Memory B cell (primary cell): Measurements from ENCODE around the gene TPRG1L.

Experiments
- ATAC-seq: fragments of 150-1000 bp; cut with Tn5 transposase; 2 replicates; pipeline ENCODE4 v1.10.0; 2021; ENCODE audit warnings: low read depth, mild to moderate bottlenecking, moderate library complexity
- DNase-seq, 2 donors: peaks; one replicate each; pipeline ENCODE4 v3.0.0; 2022; ENCODE audit warnings: low spot score in 2 of 2
- H3K27ac Mint-ChIP-seq: one replicate; pipeline ENCODE4 v1.8.0; 2022; ENCODE audit warnings: mild to moderate bottlenecking, moderate library complexity, mixed read lengths
- H3K27me3 Mint-ChIP-seq: one replicate; pipeline ENCODE4 v1.8.0; 2022; ENCODE audit warnings: mixed read lengths
- H3K36me3 Mint-ChIP-seq: one replicate; pipeline ENCODE4 v1.8.0; 2022; ENCODE audit warnings: mild to moderate bottlenecking, mixed read lengths
- H3K4me1 Mint-ChIP-seq: one replicate; pipeline ENCODE4 v1.8.0; 2022; ENCODE audit warnings: mixed read lengths
- H3K4me3 Mint-ChIP-seq: one replicate; pipeline ENCODE4 v1.8.0; 2022; ENCODE audit warnings: mild to moderate bottlenecking, moderate library complexity, mixed read lengths
- H3K9me3 Mint-ChIP-seq: one replicate; pipeline ENCODE4 v1.8.0; 2022; ENCODE audit warnings: mixed read lengths

The TPRG1L gene

DNA sequence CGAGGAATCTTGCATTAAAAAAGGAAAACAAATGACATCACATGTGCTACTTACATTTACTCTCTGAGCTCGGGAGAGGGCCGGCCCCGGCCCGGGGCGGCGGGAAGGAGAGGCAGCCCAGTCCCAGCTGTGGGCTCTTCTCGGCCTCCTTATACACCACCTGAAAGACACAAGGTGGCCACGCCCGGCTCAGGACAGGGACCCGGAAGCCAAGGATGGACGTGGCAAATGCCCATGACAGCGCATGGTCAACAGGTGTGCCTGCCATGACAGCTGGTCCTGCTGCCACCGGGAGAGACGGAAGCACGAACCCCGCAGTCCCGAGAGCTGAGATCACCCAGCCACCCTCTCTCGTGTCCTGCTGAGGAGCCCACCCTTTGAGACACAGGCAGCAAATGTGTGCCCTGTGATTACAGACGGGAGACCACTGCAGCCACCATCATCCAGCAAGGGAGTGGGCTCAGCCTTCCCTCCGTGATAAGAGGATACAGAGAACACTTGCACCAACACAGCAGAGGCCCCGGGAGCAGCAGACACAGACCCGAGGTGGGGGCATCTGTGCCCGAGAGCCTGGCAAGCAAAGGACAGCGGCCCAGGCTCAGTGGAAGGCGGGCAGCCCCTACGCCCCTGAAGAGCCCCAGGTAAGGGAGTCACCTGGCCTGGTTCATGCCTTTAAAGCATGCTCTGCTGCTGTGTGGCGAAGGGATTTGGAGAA lies 8.7 kb downstream of the TPRG1L start:
- H3K27me3 Mint-ChIP-seq = no peaks in the 10 kb centered on the region
- no peak overlapping the region for H3K27ac Mint-ChIP-seq
- no peak for DNase-seq
- H3K4me1 Mint-ChIP-seq = peaks cover 6% of the 10 kb centered on the region
- no peaks in the 10 kb centered on the region for H3K9me3 Mint-ChIP-seq
- H3K4me3 Mint-ChIP-seq = no peak overlapping the region
- no peak for ATAC-seq
- H3K36me3 Mint-ChIP-seq = peaks cover 18% of the 10 kb centered on the region

DNA sequence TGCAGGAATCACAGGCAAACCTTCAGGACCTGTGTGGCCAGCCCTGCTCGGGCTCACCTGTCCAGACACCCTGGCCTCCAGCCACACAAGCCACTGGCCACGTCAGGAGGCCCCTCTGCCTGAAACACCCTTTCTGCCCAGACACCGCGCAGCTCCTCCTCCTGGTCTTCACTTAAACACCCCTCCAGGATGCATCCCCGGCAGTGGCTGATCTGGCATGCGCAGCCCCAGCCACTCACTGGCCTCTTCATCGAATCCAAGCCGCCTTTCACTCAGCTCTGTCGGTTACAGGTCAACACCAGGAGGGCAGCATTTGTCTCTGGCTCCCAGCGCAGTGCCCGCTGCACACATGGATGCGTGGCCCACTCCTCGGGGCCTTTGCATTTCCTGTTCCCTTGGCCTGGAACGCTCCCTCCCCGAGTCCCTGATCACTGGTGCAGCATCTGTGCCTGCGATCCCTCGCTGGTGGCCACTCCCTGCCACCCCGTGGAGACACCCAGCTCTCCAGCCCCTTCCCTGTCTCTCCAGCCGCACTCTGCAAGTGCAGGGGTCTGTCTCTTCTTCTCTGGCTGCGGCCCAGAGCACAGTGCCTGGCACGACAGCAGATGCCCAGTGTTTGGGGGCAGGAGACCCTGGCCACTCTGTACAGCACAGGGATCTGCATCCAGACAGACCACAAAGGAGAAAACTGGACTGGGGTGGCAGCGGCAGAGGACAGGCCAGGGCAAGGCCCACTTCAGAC lies 9.4 kb downstream of the TPRG1L start:
- peaks cover 18% of the 10 kb centered on the region for H3K36me3 Mint-ChIP-seq
- H3K4me3 Mint-ChIP-seq = no peak overlapping the region
- H3K27ac Mint-ChIP-seq = no peak overlapping the region
- no peaks in the 10 kb centered on the region for H3K9me3 Mint-ChIP-seq
- DNase-seq (no peak), ATAC-seq (no peak)
- H3K27me3 Mint-ChIP-seq = no peaks in the 10 kb centered on the region
- H3K4me1 Mint-ChIP-seq = peaks cover 6% of the 10 kb centered on the region

DNA sequence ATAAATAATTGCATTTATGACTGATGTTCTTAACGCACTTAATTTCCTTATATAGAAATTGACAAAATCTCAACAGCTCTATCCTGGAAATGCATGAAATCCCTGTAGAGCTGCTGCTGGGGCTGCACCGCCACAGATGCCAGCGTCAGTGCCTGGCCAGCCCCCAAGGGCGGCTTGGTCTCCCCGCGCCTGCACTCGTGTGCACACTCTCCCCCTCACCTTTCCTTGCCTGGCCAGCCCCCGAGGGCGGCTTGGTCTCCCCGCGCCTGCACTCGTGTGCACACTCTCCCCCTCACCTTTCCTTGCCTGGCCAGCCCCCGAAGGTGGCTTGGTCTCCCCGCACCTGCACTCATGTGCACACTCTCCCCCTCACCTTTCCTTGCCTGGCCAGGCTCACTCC lies 11.3 kb downstream of the TPRG1L start:
- Mint-ChIP-seq H3K27ac (no peak overlapping the region), H3K4me1 (no peaks in the 10 kb centered on the region), H3K9me3 (no peaks in the 10 kb centered on the region), H3K36me3 (peaks cover 18% of the 10 kb centered on the region), H3K4me3 (no peak overlapping the region), H3K27me3 (no peaks in the 10 kb centered on the region)
- DNase-seq (no peak), ATAC-seq (no peak)

DNA sequence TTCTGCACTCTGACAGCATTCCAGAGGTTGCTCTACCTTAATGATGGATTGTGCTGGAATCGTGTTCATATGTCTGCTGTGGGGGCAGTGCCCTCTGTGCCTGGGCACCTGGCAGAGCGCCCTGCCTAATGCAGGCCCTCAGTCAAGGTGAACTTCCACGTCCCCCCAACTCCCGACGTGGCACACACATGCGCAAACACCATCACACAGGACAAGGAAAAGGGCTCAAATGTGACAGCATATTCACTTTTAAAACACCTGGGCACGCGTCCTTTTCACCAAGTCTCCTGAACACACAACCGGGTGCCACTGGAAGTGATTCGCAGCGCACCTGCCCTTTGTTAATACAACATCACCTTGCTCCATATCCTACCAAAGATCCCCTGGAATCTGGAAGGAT lies 11.7 kb downstream of the TPRG1L start:
- Mint-ChIP-seq H3K27ac (no peak overlapping the region), H3K36me3 (peaks cover 18% of the 10 kb centered on the region), H3K9me3 (no peaks in the 10 kb centered on the region), H3K27me3 (no peaks in the 10 kb centered on the region), H3K4me1 (no peaks in the 10 kb centered on the region), H3K4me3 (no peak overlapping the region)
- DNase-seq (no peak), ATAC-seq (no peak)

DNA sequence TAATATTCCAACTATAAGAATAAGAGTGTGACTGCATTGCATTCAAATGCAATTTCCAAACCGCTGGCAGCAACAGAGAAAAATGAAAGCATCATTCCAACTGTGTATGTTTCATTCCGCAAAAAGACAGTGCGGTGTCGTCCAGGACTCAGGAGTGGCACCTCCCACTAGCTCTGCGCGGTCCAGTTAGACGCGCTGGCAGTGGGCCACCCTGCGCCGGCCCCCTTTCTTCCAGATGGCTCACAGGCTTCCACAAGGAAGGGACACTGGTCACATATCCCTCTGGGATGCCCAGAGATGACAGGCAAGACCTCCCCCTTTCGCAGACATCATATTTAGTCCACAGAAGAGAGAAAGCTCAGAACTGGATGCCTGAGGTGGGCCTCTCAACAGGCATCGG lies 13.2 kb downstream of the TPRG1L start:
- H3K4me1 Mint-ChIP-seq = peaks cover 2% of the 10 kb centered on the region
- H3K27me3 Mint-ChIP-seq = no peaks in the 10 kb centered on the region
- no peak for DNase-seq
- H3K36me3 Mint-ChIP-seq = peaks cover 29% of the 10 kb centered on the region
- H3K4me3 Mint-ChIP-seq = no peak overlapping the region
- no peak overlapping the region for H3K27ac Mint-ChIP-seq
- no peaks in the 10 kb centered on the region for H3K9me3 Mint-ChIP-seq
- no peak for ATAC-seq

DNA sequence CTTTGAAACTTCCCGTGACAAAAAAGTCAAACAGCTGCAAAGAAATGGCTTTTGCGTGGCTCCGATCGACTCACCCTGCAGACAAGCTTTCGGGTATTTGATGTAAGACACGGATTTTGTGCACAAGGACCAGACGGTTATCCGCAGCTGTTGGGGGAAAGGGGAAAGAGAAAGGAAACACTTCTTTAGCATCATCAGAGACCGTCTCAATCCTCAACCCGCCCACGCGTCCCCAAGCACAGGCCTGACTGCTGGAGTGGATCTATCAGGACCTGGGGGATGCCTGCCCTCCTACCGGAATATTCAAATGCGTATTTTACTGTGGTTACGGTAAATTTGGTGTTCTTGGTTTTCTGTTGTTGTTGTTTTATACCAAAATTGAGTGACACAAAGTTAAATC lies 13.9 kb downstream of the TPRG1L start:
- peaks cover 29% of the 10 kb centered on the region for H3K36me3 Mint-ChIP-seq
- no peak overlapping the region for H3K27ac Mint-ChIP-seq
- no peaks in the 10 kb centered on the region for H3K9me3 Mint-ChIP-seq
- H3K4me1 Mint-ChIP-seq = peaks cover 2% of the 10 kb centered on the region
- ATAC-seq (no peak), DNase-seq (no peak)
- no peaks in the 10 kb centered on the region for H3K27me3 Mint-ChIP-seq
- H3K4me3 Mint-ChIP-seq = no peak overlapping the region

DNA sequence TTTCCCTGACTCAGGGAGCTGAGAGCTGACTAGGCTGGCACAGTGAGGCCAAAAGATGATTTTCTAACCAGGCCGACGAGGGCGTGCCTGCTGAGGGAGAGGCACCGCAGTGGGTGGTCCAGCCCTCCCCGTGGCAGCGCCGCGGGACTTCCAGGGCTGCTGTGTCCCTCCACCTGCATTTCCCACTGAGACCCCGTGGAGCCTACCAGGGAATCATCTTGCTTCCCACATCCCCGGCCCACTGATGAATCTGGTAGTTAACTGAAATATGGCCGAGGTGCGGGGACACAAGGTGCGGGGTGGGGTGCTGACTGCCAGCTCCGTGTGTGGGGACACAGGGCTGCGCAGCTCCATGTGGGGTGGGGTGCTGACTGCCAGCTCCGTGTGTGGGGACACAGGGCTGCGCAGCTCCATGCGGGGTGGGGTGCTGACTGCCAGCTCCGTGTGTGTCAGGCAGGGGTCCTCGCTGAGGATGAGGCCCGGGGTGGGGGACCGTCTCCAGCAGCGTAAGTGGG lies 14.6 kb downstream of the TPRG1L start:
- no peak overlapping the region for H3K4me3 Mint-ChIP-seq
- no peaks in the 10 kb centered on the region for H3K27me3 Mint-ChIP-seq
- peaks cover 28% of the 10 kb centered on the region for H3K36me3 Mint-ChIP-seq
- ATAC-seq (no peak), DNase-seq (no peak)
- no peaks in the 10 kb centered on the region for H3K9me3 Mint-ChIP-seq
- H3K27ac Mint-ChIP-seq = no peak overlapping the region
- H3K4me1 Mint-ChIP-seq = peaks cover 2% of the 10 kb centered on the region

DNA sequence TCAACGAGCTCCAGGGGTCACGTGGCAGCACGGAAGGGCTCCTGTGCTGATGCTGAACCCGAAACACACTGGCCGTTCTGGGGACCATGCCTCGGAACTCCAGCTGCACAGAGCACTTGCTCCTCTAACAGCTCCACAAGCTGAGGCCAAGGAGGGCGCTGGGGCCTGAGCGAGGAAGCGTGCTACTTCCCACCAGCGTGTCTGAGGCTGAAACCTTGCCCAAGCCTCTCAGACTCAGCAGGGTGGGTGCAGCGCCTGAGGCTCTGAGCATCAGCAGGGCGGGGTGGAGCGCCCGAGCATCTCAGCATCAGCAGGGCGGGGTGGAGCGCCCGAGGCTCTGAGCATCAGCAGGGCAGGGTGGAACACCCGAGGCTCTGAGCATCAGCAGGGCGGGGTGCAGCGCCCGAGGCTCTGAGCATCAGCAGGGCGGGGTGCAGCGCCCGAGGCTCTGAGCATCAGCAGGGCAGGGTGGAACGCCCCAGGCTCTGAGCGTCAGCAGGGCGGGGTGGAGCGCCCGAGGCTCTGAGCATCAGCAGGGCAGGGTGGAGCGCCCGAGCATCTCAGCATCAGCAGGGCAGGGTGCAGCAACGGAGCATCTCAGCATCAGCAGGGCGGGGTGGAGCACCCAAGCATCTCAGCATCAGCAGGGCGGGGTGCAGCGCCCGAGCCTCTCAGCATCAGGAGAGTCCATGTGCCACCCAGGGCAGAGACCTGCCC lies 15.5 kb downstream of the TPRG1L start:
- ATAC-seq (no peak), DNase-seq (no peak)
- Mint-ChIP-seq H3K27ac (no peak overlapping the region), H3K4me3 (no peak overlapping the region), H3K9me3 (no peaks in the 10 kb centered on the region), H3K4me1 (peaks cover 2% of the 10 kb centered on the region), H3K27me3 (no peaks in the 10 kb centered on the region), H3K36me3 (peaks cover 25% of the 10 kb centered on the region)

DNA sequence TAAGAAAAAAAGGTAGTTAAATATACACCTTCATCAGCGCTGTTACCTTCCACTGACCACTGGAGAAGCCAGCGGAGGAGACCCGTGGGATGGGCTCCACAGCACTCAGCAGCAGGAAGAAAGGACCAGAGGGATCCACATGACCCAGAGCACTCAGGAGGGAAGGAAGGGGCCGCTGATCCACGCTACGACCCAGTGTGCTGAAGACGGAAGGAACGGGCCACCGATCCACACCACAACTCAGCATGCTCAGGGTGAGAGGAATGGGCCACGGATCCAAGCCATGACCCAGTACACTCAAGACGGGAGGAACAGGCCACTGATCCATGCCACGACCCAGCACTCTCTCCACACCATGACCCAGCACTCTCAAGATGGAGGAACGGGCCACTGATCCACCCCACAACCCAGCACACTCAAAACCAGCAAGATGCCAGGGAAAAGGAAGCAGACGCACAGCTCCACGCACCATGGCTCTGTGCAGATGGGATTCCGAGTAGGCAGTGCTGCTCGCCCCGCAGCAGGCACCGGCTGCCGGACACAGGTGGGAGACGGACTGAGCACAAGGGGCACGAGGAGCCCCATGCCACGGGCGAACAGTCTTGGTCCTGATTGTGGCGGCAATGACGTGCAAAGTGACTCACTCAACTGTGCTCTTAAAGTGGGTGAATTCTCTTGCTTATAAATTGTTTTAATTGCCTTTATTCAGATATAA lies 16.4 kb downstream of the TPRG1L start:
- Mint-ChIP-seq H3K9me3 (no peaks in the 10 kb centered on the region), H3K36me3 (peaks cover 25% of the 10 kb centered on the region), H3K4me1 (peaks cover 2% of the 10 kb centered on the region), H3K4me3 (no peak overlapping the region), H3K27me3 (no peaks in the 10 kb centered on the region), H3K27ac (no peak overlapping the region)
- ATAC-seq (no peak), DNase-seq (no peak)

DNA sequence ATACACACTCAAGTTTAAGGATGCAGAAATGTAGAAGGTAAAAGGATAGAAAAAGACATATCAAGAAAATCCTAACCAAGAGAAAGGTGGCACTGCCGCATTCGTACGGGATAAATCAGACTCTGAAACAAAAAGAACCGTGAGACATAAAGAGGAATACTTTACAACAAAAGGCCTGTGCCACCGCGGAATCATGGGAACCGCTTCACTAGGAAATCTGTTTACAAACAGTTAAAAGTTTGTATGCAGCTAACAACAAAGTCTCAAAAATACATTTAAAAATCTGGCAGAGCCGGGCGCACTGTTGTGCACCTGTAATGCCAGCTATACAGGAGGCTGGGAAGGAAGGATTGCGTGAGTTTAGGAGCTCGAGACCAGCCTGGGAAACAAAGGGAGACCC lies 17.0 kb downstream of the TPRG1L start:
- Mint-ChIP-seq H3K4me3 (no peak overlapping the region), H3K4me1 (peaks cover 2% of the 10 kb centered on the region), H3K27me3 (no peaks in the 10 kb centered on the region), H3K27ac (no peak overlapping the region), H3K9me3 (no peaks in the 10 kb centered on the region), H3K36me3 (peaks cover 19% of the 10 kb centered on the region)
- ATAC-seq = no peak
- DNase-seq = no peak

DNA sequence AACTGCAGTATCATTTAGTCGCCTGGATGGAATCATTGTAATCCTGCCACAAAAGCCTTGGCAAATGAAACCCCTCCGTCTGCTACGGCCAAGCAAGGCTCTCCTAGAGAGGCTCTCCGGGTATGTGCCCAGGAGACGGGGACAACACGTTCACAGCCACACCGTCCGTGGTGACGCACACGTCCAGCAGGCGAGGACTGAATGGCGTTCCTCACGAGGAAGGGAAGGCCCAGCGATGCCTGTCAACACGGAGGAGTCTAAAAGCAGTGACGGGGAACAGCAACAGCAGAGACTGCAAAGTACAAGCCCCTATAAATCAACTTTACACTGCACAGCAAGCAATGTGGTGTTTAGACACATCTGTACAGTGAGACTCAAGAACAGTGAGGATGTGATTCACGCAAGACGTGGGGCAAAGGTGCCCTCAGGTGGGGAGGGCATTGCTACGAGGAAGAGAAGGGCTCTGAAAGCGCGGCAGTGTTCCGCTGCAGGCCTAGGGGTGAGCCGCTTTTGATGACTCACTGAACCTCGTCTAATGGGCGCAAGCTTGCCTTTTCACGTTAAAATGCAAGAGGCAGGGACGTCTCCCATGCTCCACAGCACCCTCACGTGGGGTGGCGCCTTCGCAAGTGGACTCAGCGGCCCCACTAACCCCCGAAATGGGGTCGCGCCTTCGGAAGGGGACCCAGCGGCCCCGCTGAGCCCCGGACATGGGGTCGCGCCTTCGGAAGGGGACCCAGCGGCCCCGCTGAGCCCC lies 18.3 kb downstream of the TPRG1L start:
- ATAC-seq (no peak), DNase-seq (no peak)
- H3K27ac Mint-ChIP-seq = no peak overlapping the region
- H3K9me3 Mint-ChIP-seq = no peaks in the 10 kb centered on the region
- peaks cover 16% of the 10 kb centered on the region for H3K36me3 Mint-ChIP-seq
- no peak overlapping the region for H3K4me3 Mint-ChIP-seq
- H3K27me3 Mint-ChIP-seq = no peaks in the 10 kb centered on the region
- peaks cover 3% of the 10 kb centered on the region for H3K4me1 Mint-ChIP-seq

DNA sequence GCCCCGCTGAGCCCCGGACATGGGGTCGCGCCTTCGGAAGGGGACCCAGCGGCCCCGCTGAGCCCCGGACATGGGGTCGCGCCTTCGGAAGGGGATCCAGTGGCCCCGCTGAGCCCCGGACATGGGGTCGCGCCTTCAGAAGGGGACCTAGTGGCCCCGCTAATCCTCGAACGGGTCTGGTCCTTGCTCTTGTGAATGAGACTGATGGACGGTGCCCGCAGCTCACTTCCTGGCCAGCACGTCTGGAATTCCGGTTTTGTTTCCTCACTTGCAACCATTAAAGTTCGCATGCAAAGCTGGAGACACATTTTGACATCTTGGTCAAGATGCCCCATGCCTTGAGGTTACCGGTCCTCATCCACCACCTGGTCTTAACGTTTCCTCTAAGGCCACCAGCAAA lies 19.5 kb downstream of the TPRG1L start:
- no peak for DNase-seq
- ATAC-seq = no peak
- Mint-ChIP-seq H3K4me3 (no peak overlapping the region), H3K27ac (no peak overlapping the region), H3K36me3 (peaks cover 16% of the 10 kb centered on the region), H3K9me3 (no peaks in the 10 kb centered on the region), H3K4me1 (peaks cover 7% of the 10 kb centered on the region), H3K27me3 (no peaks in the 10 kb centered on the region)

DNA sequence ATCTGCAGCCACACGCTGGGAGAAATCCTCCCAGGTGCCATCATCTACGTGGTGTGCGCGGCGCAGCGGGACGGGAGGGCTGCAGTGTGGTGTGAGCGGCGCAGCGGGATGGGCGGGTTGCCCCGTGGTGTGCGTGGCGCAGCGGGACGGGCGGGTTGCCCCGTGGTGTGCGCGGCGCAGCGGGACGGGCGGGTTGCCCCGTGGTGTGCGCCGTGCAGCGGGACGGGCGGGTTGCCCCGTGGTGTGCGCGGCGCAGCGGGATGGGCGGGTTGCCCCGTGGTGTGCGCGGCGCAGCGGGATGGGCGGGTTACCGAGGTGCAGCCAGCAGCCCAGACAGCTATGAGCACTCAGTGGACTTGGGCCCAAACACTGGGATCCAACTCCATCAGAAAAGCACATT lies 20.4 kb downstream of the TPRG1L start:
- no peaks in the 10 kb centered on the region for H3K9me3 Mint-ChIP-seq
- peaks cover 16% of the 10 kb centered on the region for H3K36me3 Mint-ChIP-seq
- no peaks in the 10 kb centered on the region for H3K27me3 Mint-ChIP-seq
- H3K4me1 Mint-ChIP-seq = peaks cover 9% of the 10 kb centered on the region
- H3K27ac Mint-ChIP-seq = no peak overlapping the region
- ATAC-seq (no peak), DNase-seq (no peak)
- no peak overlapping the region for H3K4me3 Mint-ChIP-seq
